NOMO-1 treated with dmso at 0.1 percent for 144 hours (cell line): Measurements from ENCODE around the gene ASB12.

Experiments
- DNase-seq: peaks from one replicate; lab custom pipeline; 2025; ENCODE audit not compliant: unreplicated experiment; lab: John Stamatoyannopoulos, UW

The ASB12 gene

GRCh38 chrX:64187762-64188150 lies 42.7 kb downstream of the ASB12 start:
- no peak for DNase-seq

- DNase-seq, result no peak
Observed at GRCh38 chrX:64186974-64187761, 43.2 kb downstream of the ASB12 start.

- DNase-seq, result no peak
Observed at GRCh38 chrX:64184396-64184795, 46.0 kb downstream of the ASB12 start.

GRCh38 chrX:64182208-64182607 lies 48.2 kb downstream of the ASB12 start:
- no peak for DNase-seq

GRCh38 chrX:64176876-64177275 lies 53.5 kb downstream of the ASB12 start:
- DNase-seq, result no peak
